A549 (cell line): ENCODE measurements around the gene ADAM10. TPM values are rescaled to one million over a fixed set of nuclear protein-coding genes. Genes with fewer than 3 reads are reported as not detected.

Experiments used
- ATAC-seq, 2 experiments: fragments of 200-7000 bp in 1 of 2; fragments of >200 bp in 1 of 2; cut with Nextera tagmentation in 1 of 2; cut with Tn5 transposase in 1 of 2; 3 replicates each; pipeline versions ENCODE4 v1.8.0 to v1.9.1; 2018 to 2020; ENCODE audit warnings: mild to moderate bottlenecking in 1 of 2, moderate library complexity in 1 of 2
- CTCF ChIA-PET: fragments of 300-600 bp; sonication (Branson Sonifier 250); formaldehyde crosslinking; extraction: SDS; loops from one replicate; lab custom pipeline; 2021; ENCODE audit warnings: antibody characterized with exemption, inconsistent platforms; lab: Yijun Ruan, JAX
- POLR2A ChIA-PET: fragments of 350-600 bp; formaldehyde crosslinking; extraction: SDS; loops from one replicate; lab custom pipeline; 2021; ENCODE audit warnings: antibody characterized with exemption, inconsistent platforms; lab: Yijun Ruan, JAX
- DNase-seq, 2 experiments: peaks; one replicate each; pipeline versions ENCODE4 v3.0.0 to v3.0.0-alpha.2; 2011 to 2016; ENCODE audit warnings: low read depth in 1 of 2, low spot score in 1 of 2
- FAIRE-seq: peaks from 2 replicates; lab custom pipeline; 2011; peaks lifted over from hg19 to GRCh38; lab: Jason Lieb, UNC
- H3K27ac ChIP-seq, 2 experiments: fragments of >200 bp; sonication (Bioruptor Twin); formaldehyde crosslinking; 3 replicates each; pipeline ENCODE4 v1.5.1; 2016 to 2017
- H3K4me1 ChIP-seq: fragments of >200 bp; sonication (Bioruptor Twin); formaldehyde crosslinking; 3 replicates; pipeline ENCODE4 v1.6.1; 2016
- H3K4me2 ChIP-seq: fragments of >200 bp; sonication (Bioruptor Twin); formaldehyde crosslinking; 3 replicates; pipeline ENCODE4 v1.6.1; 2016
- H3K4me3 ChIP-seq: fragments of >200 bp; sonication (Bioruptor Twin); formaldehyde crosslinking; 3 replicates; pipeline ENCODE4 v1.5.1; 2016
- H3K9me3 ChIP-seq: fragments of >200 bp; sonication (Bioruptor Twin); formaldehyde crosslinking; 3 replicates; pipeline ENCODE4 v1.6.1; 2016
- BHLHE40 ChIP-seq: IDR thresholded peaks from 2 replicates; pipeline ENCODE4 v1.6.1; 2012; ENCODE audit warnings: low read depth, low read length, inconsistent platforms
- CBX2 ChIP-seq: fragments of 200-600 bp; sonication (generic); IDR thresholded peaks from 2 replicates; pipeline ENCODE4 v1.6.1; 2016; ENCODE audit warnings: low read depth, mild to moderate bottlenecking, borderline replicate concordance
- CBX8 ChIP-seq: fragments of 200-600 bp; sonication (generic); IDR thresholded peaks from 2 replicates; pipeline ENCODE4 v1.6.1; 2016
- CEBPB ChIP-seq, 2 experiments: fragments of >200 bp in 1 of 2; sonication (Bioruptor Twin) in 1 of 2; formaldehyde crosslinking in 1 of 2; IDR thresholded peaks; 2 replicates each; pipeline ENCODE4 v1.6.1; 2012 to 2016
- CHD4 ChIP-seq: fragments of 200-600 bp; sonication (generic); IDR thresholded peaks from 2 replicates; pipeline ENCODE4 v1.6.1; 2016; ENCODE audit warnings: antibody characterized with exemption, mild to moderate bottlenecking, borderline replicate concordance
- EP300 ChIP-seq, 2 experiments: fragments of >200 bp; sonication (Bioruptor Twin); formaldehyde crosslinking; IDR thresholded peaks; 2 replicates in 1 of 2; 3 replicates in 1 of 2; pipeline ENCODE4 v1.6.1; 2016 to 2017
- FOXS1 ChIP-seq: fragments of 250-450 bp; sonication (Bioruptor Pico); IDR thresholded peaks from 2 replicates; pipeline ENCODE4 v1.5.0; 2020; ENCODE audit warnings: mild to moderate bottlenecking, moderate library complexity
- HEYL ChIP-seq: fragments of 250-450 bp; sonication (Bioruptor Pico); IDR thresholded peaks from 2 replicates; pipeline ENCODE4 v1.8.0; 2021; ENCODE audit warnings: mild to moderate bottlenecking, moderate library complexity
- JUN ChIP-seq, 2 experiments: fragments of >200 bp; sonication (Bioruptor Twin); formaldehyde crosslinking; IDR thresholded peaks; 2 replicates in 1 of 2; 3 replicates in 1 of 2; pipeline ENCODE4 v1.6.1; 2016 to 2017
- JUNB ChIP-seq: fragments of >200 bp; sonication (Bioruptor Twin); formaldehyde crosslinking; IDR thresholded peaks from 2 replicates; pipeline ENCODE4 v1.6.1; 2016
- MAFK ChIP-seq: fragments of 450-650 bp; IDR thresholded peaks from 2 replicates; pipeline ENCODE4 v1.6.1; 2014; ENCODE audit not compliant: partially characterized antibody
- NPAS2 ChIP-seq: fragments of 250-450 bp; sonication (Bioruptor Pico); IDR thresholded peaks from 2 replicates; pipeline ENCODE4 v1.8.0; 2022; ENCODE audit warnings: mild to moderate bottlenecking, moderate library complexity, borderline replicate concordance
- PHF8 ChIP-seq: fragments of 200-600 bp; sonication (generic); IDR thresholded peaks from 2 replicates; pipeline ENCODE4 v1.6.1; 2016; ENCODE audit warnings: low read depth, mild to moderate bottlenecking, antibody characterized with exemption, moderate library complexity, borderline replicate concordance
- POLR2A ChIP-seq: IDR thresholded peaks from 2 replicates; pipeline ENCODE4 v1.6.1; 2012; ENCODE audit warnings: mild to moderate bottlenecking, low read length
- POLR2AphosphoS2 ChIP-seq: conservative IDR thresholded peaks from 2 replicates; pipeline ENCODE4 v1.6.1; 2012; ENCODE audit warnings: low read length, improper control_type of control experiment, inconsistent platforms
- RARB ChIP-seq: fragments of 250-450 bp; sonication (Bioruptor Pico); IDR thresholded peaks from 2 replicates; pipeline ENCODE4 v1.8.0; 2021; ENCODE audit warnings: mild to moderate bottlenecking, moderate library complexity
- RCOR1 ChIP-seq: fragments of 150-350 bp; IDR thresholded peaks from 2 replicates; pipeline ENCODE4 v1.6.1; 2014; ENCODE audit warnings: antibody characterized with exemption, low read length, low read depth
- RFX5 ChIP-seq: fragments of 450-650 bp; IDR thresholded peaks from 2 replicates; pipeline ENCODE4 v1.7.1; 2014; ENCODE audit warnings: antibody characterized with exemption, mild to moderate bottlenecking, moderate library complexity
- RNF2 ChIP-seq: fragments of 200-600 bp; sonication (generic); IDR thresholded peaks from 2 replicates; pipeline ENCODE4 v1.6.1; 2016; ENCODE audit warnings: low read depth, mild to moderate bottlenecking, antibody characterized with exemption, moderate library complexity, borderline replicate concordance
- SMC3 ChIP-seq: fragments of >200 bp; sonication (Bioruptor Twin); formaldehyde crosslinking; IDR thresholded peaks from 3 replicates; pipeline ENCODE4 v1.6.1; 2018; ENCODE audit warnings: inconsistent platforms
- TFCP2L1 ChIP-seq: fragments of 250-450 bp; sonication (Bioruptor Pico); IDR thresholded peaks from 2 replicates; pipeline ENCODE4 v1.5.0; 2021; ENCODE audit warnings: mild to moderate bottlenecking
- ZFP36 ChIP-seq: fragments of 450-650 bp; IDR thresholded peaks from 2 replicates; pipeline ENCODE4 v1.6.1; 2014; ENCODE audit warnings: borderline replicate concordance; ENCODE audit not compliant: partially characterized antibody
- WGBS: methylation state at CpG from one replicate; pipeline ENCODE4 v1.1.6; 2017; ENCODE audit errors: missing lambda C conversion rate; 5-methylcytosine and 5-hydroxymethylcytosine counted together
- polyA plus RNA-seq, 4 experiments: library from polyadenylated mRNA; depleted of rRNA in 3 of 4; stranded (reverse); fragments of >200 nt; fragmentation: RNase III in 1 of 4; extraction: RNeasy Plus Mini Kit Qiagen cat#74134 plus additional on column Dnase treatment in 1 of 4; gene quantifications; 2 replicates in 3 of 4; 3 replicates in 1 of 4; pipeline ENCODE4 v1.2.3, GENCODE V29; 2011 to 2017
- TF ChIP-seq, protein P1 (sequence below): fragments of 450-650 bp; IDR thresholded peaks from 2 replicates; pipeline ENCODE4 v1.6.1; 2014; ENCODE audit warnings: antibody characterized with exemption
- TF ChIP-seq, protein P2 (sequence below): fragments of 250-450 bp; sonication (Bioruptor Pico); IDR thresholded peaks from 2 replicates; pipeline ENCODE4 v1.5.0; 2020; ENCODE audit warnings: low read depth, mild to moderate bottlenecking, moderate library complexity
- TF ChIP-seq, protein P3 (sequence below): fragments of 150-350 bp; IDR thresholded peaks from 2 replicates; pipeline ENCODE4 v1.6.1; 2014; ENCODE audit warnings: low read depth, mild to moderate bottlenecking, low read length
- TF ChIP-seq, protein P4 (sequence below): fragments of >200 bp; sonication (Bioruptor Twin); formaldehyde crosslinking; IDR thresholded peaks from 3 replicates; pipeline ENCODE4 v1.5.1; 2016
- TF ChIP-seq, protein P5 (sequence below): fragments of >200 bp; sonication (Bioruptor Twin); formaldehyde crosslinking; IDR thresholded peaks from 2 replicates; pipeline ENCODE4 v1.6.1; 2016

The ADAM10 gene
- polyA plus RNA-seq, 2 of the 4 experiments (the other 2 are of a cell fraction), result 200 to 210 TPM

DNA sequence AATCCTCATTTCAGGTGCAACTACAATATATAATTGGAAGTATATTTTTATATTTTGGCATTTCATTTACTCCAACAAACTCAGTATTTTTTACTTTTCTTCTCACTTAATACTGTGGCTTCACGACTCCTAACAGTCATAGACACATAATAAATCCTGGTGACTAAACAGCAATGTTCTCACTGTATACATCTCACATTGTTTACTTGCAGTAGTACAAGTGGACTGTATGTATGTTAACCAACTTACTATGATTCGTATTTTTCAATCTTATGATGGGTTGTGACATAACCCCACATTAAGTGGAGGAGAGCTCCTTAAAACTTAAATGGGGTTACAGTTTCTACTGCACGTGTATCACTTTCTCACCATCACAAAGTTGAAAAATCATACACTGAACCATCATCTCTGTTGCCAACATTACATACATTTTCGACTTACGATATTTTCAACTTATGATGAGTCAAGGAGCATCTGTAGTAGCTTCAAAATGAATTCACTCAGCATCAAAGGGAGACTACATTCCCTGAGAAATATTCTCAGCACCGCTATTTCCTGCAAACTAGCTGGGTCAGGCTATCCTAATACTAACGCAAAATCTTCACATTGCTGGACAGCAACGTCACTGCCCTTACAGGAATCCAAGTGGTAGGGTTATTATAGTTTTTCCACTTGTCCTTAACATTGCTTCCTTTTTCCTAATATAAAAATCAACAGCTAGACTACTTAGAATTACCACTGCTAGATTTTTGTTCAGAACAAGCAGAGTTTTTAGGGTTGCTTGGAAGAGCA, 7.3 kb downstream of the ADAM10 start:
- no peak for DNase-seq
- peak; percentile 25 to 37; a peak in 2 of 6 replicates for ATAC-seq
- FAIRE-seq, result peak; percentile 93

DNA sequence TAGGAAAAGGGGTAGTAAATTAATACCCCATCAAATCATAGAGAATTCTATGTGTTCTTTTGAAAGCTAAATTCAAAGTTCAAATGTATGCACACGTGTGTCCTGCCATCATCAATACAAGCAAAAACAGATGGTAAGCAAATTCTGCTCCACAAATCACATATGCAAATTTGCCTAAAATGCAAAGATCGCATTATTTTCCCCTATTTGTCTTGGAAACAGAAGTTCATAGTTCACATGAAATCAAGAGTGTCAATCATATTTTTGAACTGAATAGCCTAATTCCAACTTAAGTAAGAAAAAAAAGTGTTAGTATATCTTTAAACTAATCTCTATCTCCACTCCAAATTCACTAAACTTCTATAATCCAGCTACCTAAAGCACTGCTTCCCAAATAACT, 8.5 kb downstream of the ADAM10 start:
- FAIRE-seq (no peak), ATAC-seq (no peak)
- CTCF ChIA-PET, result no interaction called here

More for the DNA sequence above, 7.3 kb downstream of the ADAM10 start:
- no peaks in the 10 kb centered on the region for H3K9me3 ChIP-seq
- TF ChIP-seq CBX8, result no peak
- no peak for TF ChIP-seq JUNB
- TF ChIP-seq, protein P1, sequence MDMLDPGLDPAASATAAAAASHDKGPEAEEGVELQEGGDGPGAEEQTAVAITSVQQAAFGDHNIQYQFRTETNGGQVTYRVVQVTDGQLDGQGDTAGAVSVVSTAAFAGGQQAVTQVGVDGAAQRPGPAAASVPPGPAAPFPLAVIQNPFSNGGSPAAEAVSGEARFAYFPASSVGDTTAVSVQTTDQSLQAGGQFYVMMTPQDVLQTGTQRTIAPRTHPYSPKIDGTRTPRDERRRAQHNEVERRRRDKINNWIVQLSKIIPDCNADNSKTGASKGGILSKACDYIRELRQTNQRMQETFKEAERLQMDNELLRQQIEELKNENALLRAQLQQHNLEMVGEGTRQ, result no peak
- no peak for TF ChIP-seq NPAS2 (CRISPR knock-in tag)
- no peak for TF ChIP-seq ZFP36
- TF ChIP-seq FOXS1 (CRISPR knock-in tag), result no peak
- no peak for TF ChIP-seq SMC3
- TF ChIP-seq RFX5, result no peak
- TF ChIP-seq BHLHE40, result no peak
- TF ChIP-seq, protein P2, sequence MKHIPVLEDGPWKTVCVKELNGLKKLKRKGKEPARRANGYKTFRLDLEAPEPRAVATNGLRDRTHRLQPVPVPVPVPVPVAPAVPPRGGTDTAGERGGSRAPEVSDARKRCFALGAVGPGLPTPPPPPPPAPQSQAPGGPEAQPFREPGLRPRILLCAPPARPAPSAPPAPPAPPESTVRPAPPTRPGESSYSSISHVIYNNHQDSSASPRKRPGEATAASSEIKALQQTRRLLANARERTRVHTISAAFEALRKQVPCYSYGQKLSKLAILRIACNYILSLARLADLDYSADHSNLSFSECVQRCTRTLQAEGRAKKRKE (CRISPR knock-in tag), result no peak
- TF ChIP-seq, protein P3, sequence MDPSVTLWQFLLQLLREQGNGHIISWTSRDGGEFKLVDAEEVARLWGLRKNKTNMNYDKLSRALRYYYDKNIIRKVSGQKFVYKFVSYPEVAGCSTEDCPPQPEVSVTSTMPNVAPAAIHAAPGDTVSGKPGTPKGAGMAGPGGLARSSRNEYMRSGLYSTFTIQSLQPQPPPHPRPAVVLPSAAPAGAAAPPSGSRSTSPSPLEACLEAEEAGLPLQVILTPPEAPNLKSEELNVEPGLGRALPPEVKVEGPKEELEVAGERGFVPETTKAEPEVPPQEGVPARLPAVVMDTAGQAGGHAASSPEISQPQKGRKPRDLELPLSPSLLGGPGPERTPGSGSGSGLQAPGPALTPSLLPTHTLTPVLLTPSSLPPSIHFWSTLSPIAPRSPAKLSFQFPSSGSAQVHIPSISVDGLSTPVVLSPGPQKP, result no peak
- peaks cover 59% of the 10 kb centered on the region for H3K4me1 ChIP-seq
- no peak overlapping the region for H3K4me3 ChIP-seq
- H3K4me2 ChIP-seq, result no peak overlapping the region
- ChIA-PET POLR2A (interaction anchor here (1.1 kb wide), 1 partner anchor 29 kb away, joined by 5 read pairs; the partner anchor contains the start of gene MINDY2), CTCF (interaction anchor here (0.6 to 1.9 kb wide), 8 partner anchors 10 to 530 kb away, joined by 3 to 5 read pairs (median 3); no protein-coding TSS in a partner anchor)
- WGBS, result 82% methylated on average over 8 of the region's 8 CpGs
- no peak overlapping the region for H3K27ac ChIP-seq

DNA sequence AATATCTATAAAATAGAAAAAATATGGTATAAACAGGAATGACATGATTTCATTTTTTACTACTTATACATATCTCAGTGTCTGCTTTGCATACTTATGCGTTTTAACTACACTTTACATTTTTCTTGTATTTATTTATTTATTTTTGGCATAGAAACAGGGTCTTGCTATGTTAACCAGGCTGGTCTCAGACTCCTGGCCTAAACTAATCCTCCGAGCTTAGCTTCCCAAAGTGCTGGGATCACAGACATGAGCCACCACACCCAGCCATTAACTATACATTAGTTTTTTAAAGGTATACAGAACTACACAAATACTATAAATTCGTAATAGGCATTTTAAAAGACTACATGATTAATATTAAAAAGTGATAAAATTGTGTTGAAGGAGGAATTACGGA, 9.1 kb downstream of the ADAM10 start:
- ChIA-PET POLR2A (no interaction called here), CTCF (interaction anchor here (0.6 kb wide), 1 partner anchor 31 kb away, joined by 5 read pairs; no protein-coding TSS in a partner anchor)
- peak; percentile 39 for FAIRE-seq
- WGBS, result 91% methylated on average over 4 of the region's 4 CpGs
- TF ChIP-seq, protein P2 (CRISPR knock-in tag), result no peak
- TF ChIP-seq EP300 (IDR thresholded peaks at IDR 0.05) (no peak), HEYL (CRISPR knock-in tag) (no peak), POLR2A (no peak), TFCP2L1 (no peak), CEBPB (IDR thresholded peaks at IDR 0.05) (no peak), PHF8 (no peak), POLR2AphosphoS2 (no peak), RNF2 (no peak), RCOR1 (no peak), RFX5 (no peak), CHD4 (no peak), JUN (IDR thresholded peaks at IDR 0.05) (no peak), ZFP36 (no peak), RARB (CRISPR knock-in tag) (no peak)
- TF ChIP-seq, protein P4, sequence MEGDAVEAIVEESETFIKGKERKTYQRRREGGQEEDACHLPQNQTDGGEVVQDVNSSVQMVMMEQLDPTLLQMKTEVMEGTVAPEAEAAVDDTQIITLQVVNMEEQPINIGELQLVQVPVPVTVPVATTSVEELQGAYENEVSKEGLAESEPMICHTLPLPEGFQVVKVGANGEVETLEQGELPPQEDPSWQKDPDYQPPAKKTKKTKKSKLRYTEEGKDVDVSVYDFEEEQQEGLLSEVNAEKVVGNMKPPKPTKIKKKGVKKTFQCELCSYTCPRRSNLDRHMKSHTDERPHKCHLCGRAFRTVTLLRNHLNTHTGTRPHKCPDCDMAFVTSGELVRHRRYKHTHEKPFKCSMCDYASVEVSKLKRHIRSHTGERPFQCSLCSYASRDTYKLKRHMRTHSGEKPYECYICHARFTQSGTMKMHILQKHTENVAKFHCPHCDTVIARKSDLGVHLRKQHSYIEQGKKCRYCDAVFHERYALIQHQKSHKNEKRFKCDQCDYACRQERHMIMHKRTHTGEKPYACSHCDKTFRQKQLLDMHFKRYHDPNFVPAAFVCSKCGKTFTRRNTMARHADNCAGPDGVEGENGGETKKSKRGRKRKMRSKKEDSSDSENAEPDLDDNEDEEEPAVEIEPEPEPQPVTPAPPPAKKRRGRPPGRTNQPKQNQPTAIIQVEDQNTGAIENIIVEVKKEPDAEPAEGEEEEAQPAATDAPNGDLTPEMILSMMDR, result no peak
- TF ChIP-seq, protein P1, result no peak
- TF ChIP-seq, protein P5, sequence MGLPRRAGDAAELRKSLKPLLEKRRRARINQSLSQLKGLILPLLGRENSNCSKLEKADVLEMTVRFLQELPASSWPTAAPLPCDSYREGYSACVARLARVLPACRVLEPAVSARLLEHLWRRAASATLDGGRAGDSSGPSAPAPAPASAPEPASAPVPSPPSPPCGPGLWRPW, result no peak
- DNase-seq, result no peak
- Histone ChIP-seq H3K4me1 (peaks cover 51% of the 10 kb centered on the region), H3K27ac (no peak overlapping the region), H3K9me3 (no peaks in the 10 kb centered on the region), H3K4me3 (no peak overlapping the region), H3K4me2 (no peak overlapping the region)
- no peak for ATAC-seq

More for the DNA sequence above, 8.5 kb downstream of the ADAM10 start:
- H3K4me2 ChIP-seq, result no peak overlapping the region
- H3K9me3 ChIP-seq, result no peaks in the 10 kb centered on the region
- peaks cover 55% of the 10 kb centered on the region for H3K4me1 ChIP-seq
- whole genome bisulfite sequencing, result 88% methylated on average over 2 of the region's 2 CpGs
- no peak for DNase-seq
- POLR2A ChIA-PET, result interaction anchor here (0.8 kb wide), 1 partner anchor 9 kb away, joined by 3 read pairs; the partner anchor contains the start of gene ADAM10
- no peak overlapping the region for H3K27ac ChIP-seq
- no peak overlapping the region for H3K4me3 ChIP-seq
- no peak for TF ChIP-seq CBX2
- peak; percentile 12 for TF ChIP-seq MAFK
